Epithelial cell of proximal tubule (primary cell): ENCODE data around the gene TBC1D22A. TPM values are rescaled to one million over a fixed set of nuclear protein-coding genes. Genes with fewer than 3 reads are reported as not detected.

Source experiments
- DNase-seq: peaks from one replicate; pipeline ENCODE4 v3.0.0-alpha.2; 2011; ENCODE audit warnings: low read depth
- H3K4me3 ChIP-seq: 2 replicates; pipeline ENCODE4 v1.5.1; 2011; ENCODE audit warnings: low read depth, mild to moderate bottlenecking, low read length
- CTCF ChIP-seq: conservative IDR thresholded peaks from 2 replicates; pipeline ENCODE4 v1.5.1; 2012; ENCODE audit warnings: low read depth, mild to moderate bottlenecking, low read length
- total RNA-seq: library from RNA; depleted of rRNA; stranded (reverse); fragments of >200 nt; gene quantifications from 2 replicates; pipeline ENCODE4 v1.2.3, GENCODE V29; 2015

Gene TBC1D22A
- total RNA-seq, 1 donor from 2014 or later, result 22.7 TPM

GRCh38 chr22:46884365-46884764 lies 121.9 kb downstream of the TBC1D22A start:
- no peak overlapping the region for H3K4me3 ChIP-seq
- no peak for TF ChIP-seq CTCF
- DNase-seq, result no peak

- no peak for TF ChIP-seq CTCF
- DNase-seq, result no peak
- no peak overlapping the region for H3K4me3 ChIP-seq
Observed at GRCh38 chr22:46887978-46888377, 125.5 kb downstream of the TBC1D22A start.

- no peak overlapping the region for H3K4me3 ChIP-seq
- no peak for TF ChIP-seq CTCF
- no peak for DNase-seq
Observed at GRCh38 chr22:46890819-46891218, 128.4 kb downstream of the TBC1D22A start.

- DNase-seq, result no peak
- H3K4me3 ChIP-seq, result no peak overlapping the region
- no peak for TF ChIP-seq CTCF
Observed at GRCh38 chr22:46891382-46891951, 129.0 kb downstream of the TBC1D22A start.

- no peak for TF ChIP-seq CTCF
- no peak overlapping the region for H3K4me3 ChIP-seq
- DNase-seq, result no peak
Observed at GRCh38 chr22:46892866-46893265, 130.4 kb downstream of the TBC1D22A start.

- DNase-seq, result no peak
- H3K4me3 ChIP-seq, result no peak overlapping the region
- TF ChIP-seq CTCF, result no peak
Observed at GRCh38 chr22:46893281-46894020, 131.0 kb downstream of the TBC1D22A start.

GRCh38 chr22:46894081-46894671 lies 131.7 kb downstream of the TBC1D22A start:
- TF ChIP-seq CTCF, result no peak
- DNase-seq, result no peak
- H3K4me3 ChIP-seq, result no peak overlapping the region
